GM21717 (cell line): ENCODE results near the gene NENF.

ENCODE experiments used
- ATAC-seq: cut with Tn5 transposase; IDR thresholded peaks from one replicate; pipeline ENCODE4 v1.9.1; 2021; ENCODE audit warnings: mild to moderate bottlenecking, moderate library complexity; ENCODE audit not compliant: unreplicated experiment

The NENF gene

DNA sequence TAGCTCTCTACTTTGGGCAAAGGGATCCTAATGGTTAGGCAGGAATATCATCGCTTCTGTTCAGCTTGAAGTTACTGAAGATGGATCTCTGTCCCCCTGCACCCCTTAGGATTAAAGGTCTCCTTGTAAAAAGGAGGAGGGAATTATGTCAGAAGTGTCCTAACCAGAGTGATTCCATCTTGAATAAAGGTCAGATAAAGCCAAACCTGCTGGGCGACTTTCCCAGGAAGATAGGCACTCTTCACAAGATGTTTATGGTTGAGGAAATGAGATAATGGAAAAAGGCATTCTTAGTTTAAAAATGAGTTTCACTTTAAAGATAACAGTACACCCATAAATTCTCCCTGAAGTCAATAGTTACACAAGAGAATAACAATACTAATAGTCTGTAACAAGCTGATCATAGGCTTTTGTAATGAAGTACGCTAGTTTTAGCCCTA is 1.7 kb upstream of the NENF start:
- no peak for ATAC-seq

GRCh38 chr1:212431644-212432043 is 1.1 kb upstream of the NENF start:
- no peak for ATAC-seq

GRCh38 chr1:212432272-212432660 is 454 bp upstream of the NENF start:
- ATAC-seq: no peak

GRCh38 chr1:212433577-212434462 is 1.1 kb downstream of the NENF start:
- ATAC-seq: no peak

DNA sequence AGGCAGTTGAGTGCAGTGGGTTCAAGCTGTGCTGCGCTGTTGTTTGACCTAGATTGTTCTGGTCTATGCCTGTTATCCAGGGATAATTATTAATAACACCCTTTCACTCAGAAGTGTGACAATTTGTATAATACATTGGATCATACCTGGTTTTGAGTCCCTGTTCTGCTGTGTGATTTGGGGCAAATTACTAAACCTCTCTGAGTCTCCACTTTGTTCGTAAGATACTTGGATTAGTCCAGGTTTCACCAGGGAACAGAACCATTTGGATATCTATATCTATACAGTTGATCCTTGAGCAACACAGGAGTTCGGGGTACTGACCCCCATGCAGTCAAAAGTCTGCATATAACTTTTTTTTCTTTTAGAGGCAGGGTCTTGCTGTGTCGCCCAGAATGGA is 2.3 kb downstream of the NENF start:
- no peak for ATAC-seq

- ATAC-seq: no peak
Observed at GRCh38 chr1:212437179-212437798, 4.6 kb downstream of the NENF start.

GRCh38 chr1:212438831-212439237 is 6.1 kb downstream of the NENF start:
- no peak for ATAC-seq

DNA sequence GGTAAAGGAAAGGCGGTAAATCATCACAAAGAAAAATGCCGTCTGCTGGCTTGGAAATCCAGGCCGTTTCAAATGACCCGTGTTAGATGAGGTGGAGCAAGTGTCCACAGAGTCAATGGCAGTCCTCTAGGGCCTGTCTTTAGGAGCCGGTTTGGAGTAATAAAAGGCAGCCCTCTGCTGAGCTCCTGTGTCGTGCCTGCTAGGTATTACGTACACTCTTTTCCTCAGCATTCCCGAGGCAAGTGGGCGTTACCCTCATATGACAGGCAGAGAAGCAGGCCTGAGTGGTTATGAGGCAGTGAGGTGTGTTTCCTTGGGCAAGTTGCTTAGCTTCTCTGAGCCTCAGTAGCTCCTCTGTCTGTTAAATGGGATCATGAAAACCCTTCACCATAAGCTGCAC is 7.7 kb downstream of the NENF start:
- no peak for ATAC-seq

DNA sequence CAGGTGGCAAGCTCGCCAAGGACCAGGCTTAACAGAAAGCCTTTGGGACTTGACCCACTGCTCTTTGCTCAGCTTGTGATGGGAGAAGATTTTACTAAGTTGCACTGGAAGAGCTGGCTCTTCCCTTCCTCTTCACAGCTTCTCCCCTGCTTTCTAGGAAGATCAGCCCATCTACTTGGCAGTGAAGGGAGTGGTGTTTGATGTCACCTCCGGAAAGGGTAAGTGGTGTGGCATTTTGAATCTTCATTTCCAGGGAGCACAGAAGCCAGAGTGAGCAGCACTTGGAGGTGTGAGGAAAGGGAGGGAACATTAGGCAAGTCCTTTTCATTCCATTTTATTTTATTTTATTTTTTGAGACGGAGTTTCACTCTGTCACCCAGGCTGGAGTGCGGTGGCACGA is 9.7 kb downstream of the NENF start:
- no peak for ATAC-seq

DNA sequence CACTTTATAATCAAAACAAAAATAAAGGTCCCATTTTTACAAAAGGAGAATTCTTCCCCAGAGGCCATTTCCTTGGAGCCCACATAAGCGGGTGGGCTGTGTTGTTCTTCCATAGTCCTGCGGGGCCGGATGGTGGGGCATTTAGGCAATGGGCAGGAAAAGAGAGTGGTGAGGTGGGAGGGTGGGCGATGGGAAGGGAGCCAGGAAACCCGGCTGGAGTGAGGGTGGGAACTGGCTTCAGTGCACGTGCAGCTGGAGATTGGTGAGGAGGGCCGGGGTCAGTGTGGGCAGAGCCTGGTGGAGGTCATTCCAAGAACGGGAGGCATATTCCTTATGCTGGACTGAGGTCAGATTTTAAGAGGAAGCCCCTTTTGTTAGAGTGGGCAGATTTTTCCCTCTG is 13.6 kb downstream of the NENF start:
- no peak for ATAC-seq

DNA sequence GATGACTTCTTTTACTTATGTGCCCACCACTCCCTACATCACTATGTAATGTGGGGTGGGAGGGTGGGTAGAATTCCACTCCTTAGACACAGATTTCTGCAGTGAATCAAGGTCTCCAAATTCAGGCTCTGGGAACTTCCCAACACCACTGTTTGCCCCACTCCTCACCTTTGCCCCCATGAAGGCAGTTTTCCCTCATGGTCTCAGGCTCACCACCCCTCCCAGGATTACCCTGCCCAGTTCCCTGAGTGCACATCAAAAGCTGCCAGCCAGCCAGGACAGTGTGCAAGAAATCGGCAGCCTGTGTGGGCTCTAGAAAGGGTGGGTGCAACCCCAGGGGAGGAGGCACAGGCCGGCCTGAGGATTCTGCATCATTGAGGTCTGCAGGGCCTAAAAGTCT is 14.8 kb downstream of the NENF start:
- no peak for ATAC-seq

DNA sequence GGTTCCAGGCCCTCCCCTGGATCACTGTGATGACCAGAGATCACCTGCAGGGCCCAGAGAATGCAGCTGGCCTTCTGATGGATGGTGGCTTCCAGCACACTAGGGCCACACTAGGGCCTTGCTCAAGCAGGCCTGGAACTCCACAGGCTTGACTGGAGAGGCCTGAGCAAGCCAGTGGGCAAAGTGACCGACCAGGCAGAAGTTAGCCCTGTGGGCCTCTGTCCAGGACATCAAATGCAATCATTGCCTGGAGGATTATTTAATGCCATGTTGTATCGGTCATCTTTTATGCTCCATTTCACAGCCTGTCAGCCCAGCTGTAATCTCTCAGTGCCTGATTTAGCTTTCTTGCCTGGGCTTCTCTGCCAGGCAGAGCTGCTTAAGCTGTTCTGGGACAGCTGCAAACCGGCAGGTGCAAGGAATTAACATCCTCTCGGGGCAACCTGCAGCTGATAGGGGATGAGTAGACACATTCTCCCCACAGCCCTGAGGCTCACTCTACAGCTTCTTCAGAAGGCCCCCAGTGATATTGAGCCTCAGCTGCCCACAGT is 17.7 kb downstream of the NENF start:
- no peak for ATAC-seq

- no peak for ATAC-seq
Observed at GRCh38 chr1:212451416-212452322, 18.9 kb downstream of the NENF start.

GRCh38 chr1:212452323-212453155 is 19.8 kb downstream of the NENF start:
- no peak for ATAC-seq

GRCh38 chr1:212453156-212453857 is 20.6 kb downstream of the NENF start:
- no peak for ATAC-seq

- no peak for ATAC-seq
Observed at GRCh38 chr1:212454741-212455140, 22.0 kb downstream of the NENF start.

- ATAC-seq: no peak
Observed at GRCh38 chr1:212455401-212455800, 22.7 kb downstream of the NENF start.

GRCh38 chr1:212455803-212456528 is 23.2 kb downstream of the NENF start:
- peak; percentile 58 for ATAC-seq
